Spinal cord (tissue), 10 donors: ENCODE results near the gene LAMB4. TPM values are rescaled to one million over a fixed set of nuclear protein-coding genes. Genes with fewer than 3 reads are reported as not detected.

Experiments used
- DNase-seq, 6 donors: peaks; one replicate each; pipeline versions ENCODE4 v3.0.0 to v3.0.0-alpha.2; 2013 to 2015; ENCODE audit warnings: low spot score in 6 of 6, low read depth in 4 of 6
- H3K27ac ChIP-seq: one replicate; pipeline ENCODE4 v1.5.1; 2013; ENCODE audit warnings: low read depth, low read length, control low read depth
- H3K27me3 ChIP-seq: one replicate; pipeline ENCODE4 v1.6.1; 2013; ENCODE audit warnings: low read length; ENCODE audit not compliant: control insufficient read depth, insufficient read depth
- H3K36me3 ChIP-seq: one replicate; pipeline ENCODE4 v1.6.1; 2013; ENCODE audit warnings: low read length; ENCODE audit not compliant: control insufficient read depth, insufficient read depth
- H3K4me1 ChIP-seq: one replicate; pipeline ENCODE4 v1.6.1; 2013; ENCODE audit warnings: low read length; ENCODE audit not compliant: control insufficient read depth, insufficient read depth
- H3K4me3 ChIP-seq: one replicate; pipeline ENCODE4 v1.5.1; 2013; ENCODE audit warnings: low read depth, low read length, control low read depth
- H3K9me3 ChIP-seq: one replicate; pipeline ENCODE4 v1.6.1; 2013; ENCODE audit warnings: low read length; ENCODE audit not compliant: control insufficient read depth, insufficient read depth
- WGBS: methylation state at CpG from one replicate; pipeline ENCODE4 v1.1.5; 2013; ENCODE audit warnings: missing lambda C conversion rate; ENCODE audit not compliant: insufficient coverage; 5-methylcytosine and 5-hydroxymethylcytosine counted together
- polyA plus RNA-seq, 2 donors: library from polyadenylated mRNA; unstranded; fragments of 120-200 nt; gene quantifications; one replicate each; pipeline ENCODE4 v1.2.1, GENCODE V29; 2013; ENCODE audit not compliant: insufficient read length in 2 of 2
- total RNA-seq, 2 donors: library from RNA; depleted of rRNA in 1 of 2; stranded (reverse); fragments of 120-200 nt in 1 of 2; fragments of >200 nt in 1 of 2; gene quantifications; one replicate each; pipeline versions ENCODE4 v1.2.3 to v1.2.4, GENCODE V29; 2013 to 2014
- donor health status: healthy.

The LAMB4 gene
- total and polyA plus RNA-seq, 4 donors: 0.19 to 0.50 (median 0.29) TPM

GRCh38 chr7:108014747-108015682 lies 115.1 kb downstream of the LAMB4 start:
- no CpG with 5 or more reads among the region's 6 CpGs for WGBS
- H3K27ac ChIP-seq: peak overlapping the region; percentile 11
- H3K9me3 ChIP-seq: no peaks in the 10 kb centered on the region
- H3K27me3 ChIP-seq: no peaks in the 10 kb centered on the region
- DNase-seq: peak in 1 of 6 donors; percentile 32
- H3K36me3 ChIP-seq: no peaks in the 10 kb centered on the region
- no peaks in the 10 kb centered on the region for H3K4me1 ChIP-seq
- no peak overlapping the region for H3K4me3 ChIP-seq

GRCh38 chr7:108014215-108014614 lies 115.9 kb downstream of the LAMB4 start:
- DNase-seq: no peak
- Histone ChIP-seq H3K36me3 (no peaks in the 10 kb centered on the region), H3K9me3 (no peaks in the 10 kb centered on the region), H3K4me3 (no peak overlapping the region), H3K27ac (peak overlapping the region; percentile 11), H3K4me1 (no peaks in the 10 kb centered on the region), H3K27me3 (no peaks in the 10 kb centered on the region)
- WGBS: 56% methylated on average over 2 of the region's 2 CpGs

GRCh38 chr7:108012499-108013430 lies 117.4 kb downstream of the LAMB4 start:
- WGBS: 50% methylated on average over 2 of the region's 8 CpGs
- no peak overlapping the region for H3K4me3 ChIP-seq
- H3K27ac ChIP-seq: no peak overlapping the region
- H3K36me3 ChIP-seq: no peaks in the 10 kb centered on the region
- H3K4me1 ChIP-seq: no peaks in the 10 kb centered on the region
- H3K27me3 ChIP-seq: no peaks in the 10 kb centered on the region
- no peak for DNase-seq
- H3K9me3 ChIP-seq: no peaks in the 10 kb centered on the region

GRCh38 chr7:108010377-108010776 lies 119.8 kb downstream of the LAMB4 start:
- H3K4me1 ChIP-seq: no peaks in the 10 kb centered on the region
- H3K27me3 ChIP-seq: peaks cover 3% of the 10 kb centered on the region
- no peak for DNase-seq
- no peaks in the 10 kb centered on the region for H3K9me3 ChIP-seq
- no peaks in the 10 kb centered on the region for H3K36me3 ChIP-seq
- peak overlapping the region; percentile 16 for H3K27ac ChIP-seq
- no peak overlapping the region for H3K4me3 ChIP-seq
- WGBS: no CpG with 5 or more reads among the region's 1 CpG

GRCh38 chr7:108009873-108010272 lies 120.3 kb downstream of the LAMB4 start:
- Histone ChIP-seq H3K4me1 (no peaks in the 10 kb centered on the region), H3K9me3 (no peaks in the 10 kb centered on the region), H3K4me3 (no peak overlapping the region), H3K27ac (no peak overlapping the region), H3K27me3 (peaks cover 8% of the 10 kb centered on the region), H3K36me3 (no peaks in the 10 kb centered on the region)
- no CpG with 5 or more reads among the region's 4 CpGs for WGBS
- no peak for DNase-seq

- DNase-seq: no peak
- Histone ChIP-seq H3K4me1 (peaks cover 7% of the 10 kb centered on the region), H3K27me3 (peaks cover 18% of the 10 kb centered on the region), H3K4me3 (no peak overlapping the region), H3K9me3 (no peaks in the 10 kb centered on the region), H3K27ac (no peak overlapping the region), H3K36me3 (no peaks in the 10 kb centered on the region)
Observed at GRCh38 chr7:108008827-108009226, 121.3 kb downstream of the LAMB4 start.

- no peak overlapping the region for H3K27ac ChIP-seq
- peaks cover 24% of the 10 kb centered on the region for H3K27me3 ChIP-seq
- no peak overlapping the region for H3K4me3 ChIP-seq
- H3K9me3 ChIP-seq: no peaks in the 10 kb centered on the region
- peaks cover 13% of the 10 kb centered on the region for H3K4me1 ChIP-seq
- WGBS: no CpG with 5 or more reads among the region's 4 CpGs
- no peak for DNase-seq
- H3K36me3 ChIP-seq: no peaks in the 10 kb centered on the region
Observed at GRCh38 chr7:108008240-108008639, 121.9 kb downstream of the LAMB4 start.

- Histone ChIP-seq H3K9me3 (no peaks in the 10 kb centered on the region), H3K4me1 (peaks cover 17% of the 10 kb centered on the region), H3K36me3 (no peaks in the 10 kb centered on the region), H3K27ac (no peak overlapping the region), H3K27me3 (peaks cover 25% of the 10 kb centered on the region), H3K4me3 (no peak overlapping the region)
- DNase-seq: peak in 1 of 6 donors; percentile 54
- no CpG with 5 or more reads among the region's 3 CpGs for WGBS
Observed at GRCh38 chr7:108007762-108008161, 122.4 kb downstream of the LAMB4 start.

GRCh38 chr7:108007261-108007660 lies 122.9 kb downstream of the LAMB4 start:
- Histone ChIP-seq H3K4me3 (no peak overlapping the region), H3K27ac (peak overlapping the region; percentile 6), H3K9me3 (no peaks in the 10 kb centered on the region), H3K4me1 (peaks cover 22% of the 10 kb centered on the region), H3K36me3 (no peaks in the 10 kb centered on the region), H3K27me3 (peaks cover 26% of the 10 kb centered on the region)
- no peak for DNase-seq
- 50% methylated on average over 1 of the region's 3 CpGs for WGBS
